ENCODE measurements around the gene AGGF1.
"Not testable (repeated sequence)": the region's sequence is repeated elsewhere in the genome, so short reads cannot be mapped to it uniquely, and the experiment has no call there.

AGGF1 gene

GRCh38 chr5:77030097-77031071 is at the start of gene AGGF1:
TSS of gene AGGF1 (plus strand) at chr5:77030404. CDS start at chr5:77030767, 363 bp downstream.
- DNase-seq, result peak; percentile 94

GRCh38 chr5:76980518-76981144 is 49.6 kb upstream of the AGGF1 start:
- DNase-seq, result no peak

- no peak for DNase-seq
These were observed 47.8 kb upstream of the AGGF1 start for GRCh38 chr5:76982450-76982849.

- DNase-seq, result no peak
These were observed 46.7 kb upstream of the AGGF1 start for GRCh38 chr5:76983468-76983867.

- DNase-seq, result no peak
These were observed 43.2 kb upstream of the AGGF1 start for GRCh38 chr5:76986825-76987526.

- no peak for DNase-seq
These were observed 39.2 kb upstream of the AGGF1 start for GRCh38 chr5:76990899-76991459.

- DNase-seq, result not testable (repeated sequence)
These were observed 36.8 kb upstream of the AGGF1 start for GRCh38 chr5:76993436-76993835.

GRCh38 chr5:76994337-76994736 is 35.9 kb upstream of the AGGF1 start:
- no peak for DNase-seq

GRCh38 chr5:76998251-76998650 is 32.0 kb upstream of the AGGF1 start:
- DNase-seq, result not testable (repeated sequence)

- no peak for DNase-seq
These were observed 30.8 kb upstream of the AGGF1 start for GRCh38 chr5:76999451-76999850.

- no peak for DNase-seq
These were observed 27.0 kb upstream of the AGGF1 start for GRCh38 chr5:77003246-77003645.

- DNase-seq, result no peak
These were observed 24.1 kb upstream of the AGGF1 start for GRCh38 chr5:77006124-77006523.

- no peak for DNase-seq
These were observed 21.8 kb upstream of the AGGF1 start for GRCh38 chr5:77008413-77008812.

GRCh38 chr5:77010243-77010642 is 20.0 kb upstream of the AGGF1 start:
- no peak for DNase-seq

GRCh38 chr5:77011498-77011897 is 18.7 kb upstream of the AGGF1 start:
- no peak for DNase-seq

- no peak for DNase-seq
These were observed 17.6 kb upstream of the AGGF1 start for GRCh38 chr5:77012601-77013000.

GRCh38 chr5:77015938-77016569 is 14.2 kb upstream of the AGGF1 start:
- DNase-seq, result no peak

- DNase-seq, result no peak
These were observed 13.2 kb upstream of the AGGF1 start for GRCh38 chr5:77016962-77017361.

GRCh38 chr5:77017668-77018067 is 12.5 kb upstream of the AGGF1 start:
- DNase-seq, result no peak

- DNase-seq, result no peak
These were observed 7.4 kb upstream of the AGGF1 start for GRCh38 chr5:77022511-77023417.

- DNase-seq, result no peak
These were observed 5.7 kb upstream of the AGGF1 start for GRCh38 chr5:77024490-77024889.
